ENCODE data around the gene LEF1. TPM values are rescaled to one million over a fixed set of nuclear protein-coding genes. Genes with fewer than 3 reads are reported as not detected.

The LEF1 gene
- total and polyA plus RNA-seq, 2 donors (not counting 1 experiment from before 2014, with no cell fraction given) = 1.8 to 2.6 TPM

- no peaks in the 10 kb centered on the region for H3K4me1 ChIP-seq (ENCODE audit: control insufficient read depth, extremely low read depth, insufficient read depth, low read length)
- no peak for DNase-seq (ENCODE audit: low read depth in 2 of 2)
Observed at GRCh38 chr4:108120789-108121188, 47.9 kb downstream of the LEF1 start.

GRCh38 chr4:108119199-108119800 lies 49.4 kb downstream of the LEF1 start:
- Histone ChIP-seq H3K4me3 (replicated peaks in 1 of 4; ENCODE audit: control extremely low read depth in 1 of 4, insufficient read depth in 1 of 4, low read depth in 3 of 4, low read length in 4 of 4) (no peak overlapping the region), H3K4me2 (ENCODE audit: extremely low read depth, insufficient read depth, low read length) (no peak overlapping the region), H3K27ac (ENCODE audit: insufficient read depth, low read length) (no peak overlapping the region), H3K79me2 (ENCODE audit: control insufficient read depth, insufficient read depth, low read length) (no peaks in the 10 kb centered on the region), H3K27me3 (ENCODE audit: control insufficient read depth, insufficient read depth, low read length) (no peaks in the 10 kb centered on the region), H2AFZ (ENCODE audit: low read length) (no peak overlapping the region), H3K4me1 (ENCODE audit: control insufficient read depth, extremely low read depth, insufficient read depth, low read length) (no peaks in the 10 kb centered on the region), H3K9ac (ENCODE audit: insufficient read depth, low read length) (no peak overlapping the region), H3K9me3 (ENCODE audit: control insufficient read depth, insufficient read depth, low read depth, low read length) (no peaks in the 10 kb centered on the region), H4K20me1 (ENCODE audit: control insufficient read depth, extremely low read depth, insufficient read depth, low read length) (no peaks in the 10 kb centered on the region), H3K36me3 (ENCODE audit: control insufficient read depth, insufficient read depth, low read length) (no peaks in the 10 kb centered on the region)
- TF ChIP-seq, protein P1, sequence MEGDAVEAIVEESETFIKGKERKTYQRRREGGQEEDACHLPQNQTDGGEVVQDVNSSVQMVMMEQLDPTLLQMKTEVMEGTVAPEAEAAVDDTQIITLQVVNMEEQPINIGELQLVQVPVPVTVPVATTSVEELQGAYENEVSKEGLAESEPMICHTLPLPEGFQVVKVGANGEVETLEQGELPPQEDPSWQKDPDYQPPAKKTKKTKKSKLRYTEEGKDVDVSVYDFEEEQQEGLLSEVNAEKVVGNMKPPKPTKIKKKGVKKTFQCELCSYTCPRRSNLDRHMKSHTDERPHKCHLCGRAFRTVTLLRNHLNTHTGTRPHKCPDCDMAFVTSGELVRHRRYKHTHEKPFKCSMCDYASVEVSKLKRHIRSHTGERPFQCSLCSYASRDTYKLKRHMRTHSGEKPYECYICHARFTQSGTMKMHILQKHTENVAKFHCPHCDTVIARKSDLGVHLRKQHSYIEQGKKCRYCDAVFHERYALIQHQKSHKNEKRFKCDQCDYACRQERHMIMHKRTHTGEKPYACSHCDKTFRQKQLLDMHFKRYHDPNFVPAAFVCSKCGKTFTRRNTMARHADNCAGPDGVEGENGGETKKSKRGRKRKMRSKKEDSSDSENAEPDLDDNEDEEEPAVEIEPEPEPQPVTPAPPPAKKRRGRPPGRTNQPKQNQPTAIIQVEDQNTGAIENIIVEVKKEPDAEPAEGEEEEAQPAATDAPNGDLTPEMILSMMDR (conservative IDR thresholded peaks at IDR 0.05 in 1 of 2, IDR thresholded peaks at IDR 0.05 in 1 of 2; ENCODE audit: low read depth in 1 of 2, low read length in 2 of 2) = no peak
- no peak for DNase-seq (ENCODE audit: low read depth in 2 of 2)

More at GRCh38 chr4:108120789-108121188, 47.9 kb downstream of the LEF1 start:
- Histone ChIP-seq H3K4me3 (replicated peaks in 1 of 4; ENCODE audit: control extremely low read depth in 1 of 4, insufficient read depth in 1 of 4, low read depth in 3 of 4, low read length in 4 of 4) (no peak overlapping the region), H3K9me3 (ENCODE audit: control insufficient read depth, insufficient read depth, low read depth, low read length) (no peaks in the 10 kb centered on the region), H3K9ac (ENCODE audit: insufficient read depth, low read length) (no peak overlapping the region), H3K4me2 (ENCODE audit: extremely low read depth, insufficient read depth, low read length) (no peak overlapping the region), H3K79me2 (ENCODE audit: control insufficient read depth, insufficient read depth, low read length) (no peaks in the 10 kb centered on the region), H4K20me1 (ENCODE audit: control insufficient read depth, extremely low read depth, insufficient read depth, low read length) (no peaks in the 10 kb centered on the region), H3K27me3 (ENCODE audit: control insufficient read depth, insufficient read depth, low read length) (no peaks in the 10 kb centered on the region), H3K27ac (ENCODE audit: insufficient read depth, low read length) (no peak overlapping the region), H3K36me3 (ENCODE audit: control insufficient read depth, insufficient read depth, low read length) (no peaks in the 10 kb centered on the region), H2AFZ (ENCODE audit: low read length) (no peak overlapping the region)
- TF ChIP-seq EZH2 (IDR thresholded peaks at IDR 0.05; ENCODE audit: low read length, missing control alignments) = no peak
- TF ChIP-seq, protein P1 (conservative IDR thresholded peaks at IDR 0.05 in 1 of 2, IDR thresholded peaks at IDR 0.05 in 1 of 2; ENCODE audit: low read depth in 1 of 2, low read length in 2 of 2) = no peak

GRCh38 chr4:108118505-108118904 lies 50.2 kb downstream of the LEF1 start:
- TF ChIP-seq, protein P1 (conservative IDR thresholded peaks at IDR 0.05 in 1 of 2, IDR thresholded peaks at IDR 0.05 in 1 of 2; ENCODE audit: low read depth in 1 of 2, low read length in 2 of 2) = no peak
- TF ChIP-seq EZH2 (IDR thresholded peaks at IDR 0.05; ENCODE audit: low read length, missing control alignments) = no peak
- no peak overlapping the region for H3K4me2 ChIP-seq (ENCODE audit: extremely low read depth, insufficient read depth, low read length)
- no peak overlapping the region for H3K4me3 ChIP-seq (replicated peaks in 1 of 4; ENCODE audit: control extremely low read depth in 1 of 4, insufficient read depth in 1 of 4, low read depth in 3 of 4, low read length in 4 of 4)
- H4K20me1 ChIP-seq (ENCODE audit: control insufficient read depth, extremely low read depth, insufficient read depth, low read length) = no peaks in the 10 kb centered on the region
- H3K4me1 ChIP-seq (ENCODE audit: control insufficient read depth, extremely low read depth, insufficient read depth, low read length) = no peaks in the 10 kb centered on the region
- H3K9ac ChIP-seq (ENCODE audit: insufficient read depth, low read length) = no peak overlapping the region
- no peaks in the 10 kb centered on the region for H3K79me2 ChIP-seq (ENCODE audit: control insufficient read depth, insufficient read depth, low read length)
- no peak overlapping the region for H3K27ac ChIP-seq (ENCODE audit: insufficient read depth, low read length)
- no peaks in the 10 kb centered on the region for H3K9me3 ChIP-seq (ENCODE audit: control insufficient read depth, insufficient read depth, low read depth, low read length)
- no peak overlapping the region for H2AFZ ChIP-seq (ENCODE audit: low read length)
- H3K36me3 ChIP-seq (ENCODE audit: control insufficient read depth, insufficient read depth, low read length) = no peaks in the 10 kb centered on the region
- DNase-seq (ENCODE audit: low read depth in 2 of 2) = no peak
- no peaks in the 10 kb centered on the region for H3K27me3 ChIP-seq (ENCODE audit: control insufficient read depth, insufficient read depth, low read length)
